HT1080 (cell line): ENCODE results near the gene CDO1. TPM values are rescaled to one million over a fixed set of nuclear protein-coding genes. Genes with fewer than 3 reads are reported as not detected.
A peak's percentile ranks its signal among the peaks of the same experiment; 100 is the strongest.

Experiments
- DNase-seq: peaks from one replicate; pipeline ENCODE4 v3.0.0-alpha.2; 2015; ENCODE audit warnings: low read depth
- polyA plus RNA-seq, 2 experiments: library from polyadenylated mRNA; depleted of rRNA; stranded (reverse); fragments of >200 nt; gene quantifications; 2 replicates each; pipeline ENCODE4 v1.2.3, GENCODE V29; 2015
- total RNA-seq: library from RNA; depleted of rRNA; stranded (reverse); fragments of >200 nt; shearing (Covaris generic); gene quantifications from 2 replicates; pipeline ENCODE4 v1.2.3, GENCODE V29; 2014; rRNA removed

Gene CDO1
- 1.4 and 3.3 TPM in 2 replicates for total RNA-seq
- polyA plus RNA-seq (2015; cell fraction: cytosol; rRNA removed): 0.83 TPM in 1 of 2 replicates, not detected in the other
- 0.06 and 0.08 TPM in 2 replicates for polyA plus RNA-seq (2015; cell fraction: nucleus; rRNA removed)

DNA sequence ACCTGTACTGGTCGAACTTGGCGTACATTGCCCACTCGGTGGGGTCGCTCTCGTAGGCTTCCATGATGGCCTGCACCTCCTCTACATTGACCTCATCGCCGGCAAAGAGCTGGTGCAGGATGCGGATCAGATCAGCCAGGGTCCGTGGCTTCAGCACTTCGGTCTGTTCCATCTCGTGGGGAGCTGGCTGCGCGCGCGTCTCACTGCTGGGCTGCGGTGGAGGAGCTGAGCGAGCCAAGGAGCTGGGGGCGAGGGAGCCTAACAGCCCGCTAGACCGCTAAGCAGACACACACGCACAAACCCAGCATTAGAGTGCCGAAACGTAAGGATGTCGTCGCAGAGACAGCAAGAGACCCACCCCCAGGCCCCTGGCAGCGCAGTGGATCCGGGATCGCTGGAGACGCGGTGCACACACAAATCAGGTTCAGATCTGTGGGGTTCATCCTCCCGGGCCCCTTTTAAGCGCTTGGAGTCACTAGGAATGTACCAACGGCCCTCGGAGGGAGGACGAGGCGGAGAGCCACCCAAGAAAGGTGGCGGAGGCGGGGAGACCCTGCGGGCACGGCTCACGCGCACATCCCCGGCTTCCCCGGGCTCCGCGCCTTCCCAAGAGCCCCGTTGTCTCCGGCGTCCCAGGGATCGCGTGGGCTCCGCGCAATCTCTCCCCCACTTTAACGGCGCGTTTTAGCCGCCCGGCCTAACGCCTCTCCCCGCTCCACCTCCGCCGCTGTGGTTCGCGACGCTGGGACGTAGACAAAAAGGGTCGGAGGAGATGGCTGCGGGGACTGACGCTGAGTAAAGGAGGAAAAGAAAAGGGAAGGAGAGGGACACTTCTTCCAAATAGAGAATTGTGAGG, at the start of gene CDO1:
CDO1 (minus strand) TSS at position 434 of the 856 bp plus-strand sequence; CDS start at position 172, 262 bp downstream.
- DNase-seq: peak; percentile 19

DNA sequence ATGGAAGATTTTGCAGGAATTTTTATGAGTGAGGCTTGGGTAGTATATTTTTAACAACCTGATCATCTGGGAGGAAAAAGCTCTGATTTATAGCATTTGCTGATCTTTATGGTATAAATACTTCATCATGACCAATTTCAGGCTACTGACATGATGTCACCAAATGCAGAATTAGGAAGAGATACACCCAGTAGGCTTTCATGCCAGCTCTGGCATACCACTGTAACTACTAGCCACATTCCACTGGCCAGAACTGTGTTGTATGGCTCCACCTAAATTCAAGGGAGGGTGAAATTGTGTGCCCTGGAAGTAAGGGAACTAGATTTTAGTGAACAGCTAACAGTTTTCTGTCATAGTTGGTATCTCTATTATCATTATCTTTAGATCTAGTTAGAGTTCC, 42.9 kb upstream of the CDO1 start:
- DNase-seq: no peak

DNA sequence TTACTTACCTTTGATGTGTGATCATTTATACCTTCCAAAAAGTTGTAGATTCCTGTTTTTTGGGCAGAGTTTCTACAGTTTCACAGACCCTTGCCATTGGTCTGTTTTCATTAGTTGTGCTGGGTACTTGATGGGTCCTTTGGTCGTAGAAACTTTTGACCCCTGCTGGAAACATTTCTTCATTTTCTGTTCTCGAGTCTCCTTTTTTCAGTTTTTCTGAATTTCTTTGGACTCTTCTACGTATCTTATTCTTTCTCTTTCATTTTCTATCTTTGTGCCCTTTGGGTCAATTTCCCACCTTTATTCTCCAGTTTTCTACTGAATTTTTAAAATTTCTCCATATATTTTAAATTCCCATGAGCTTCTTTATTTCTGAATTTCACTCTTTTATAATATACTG, 41.9 kb upstream of the CDO1 start:
- no peak for DNase-seq

DNA sequence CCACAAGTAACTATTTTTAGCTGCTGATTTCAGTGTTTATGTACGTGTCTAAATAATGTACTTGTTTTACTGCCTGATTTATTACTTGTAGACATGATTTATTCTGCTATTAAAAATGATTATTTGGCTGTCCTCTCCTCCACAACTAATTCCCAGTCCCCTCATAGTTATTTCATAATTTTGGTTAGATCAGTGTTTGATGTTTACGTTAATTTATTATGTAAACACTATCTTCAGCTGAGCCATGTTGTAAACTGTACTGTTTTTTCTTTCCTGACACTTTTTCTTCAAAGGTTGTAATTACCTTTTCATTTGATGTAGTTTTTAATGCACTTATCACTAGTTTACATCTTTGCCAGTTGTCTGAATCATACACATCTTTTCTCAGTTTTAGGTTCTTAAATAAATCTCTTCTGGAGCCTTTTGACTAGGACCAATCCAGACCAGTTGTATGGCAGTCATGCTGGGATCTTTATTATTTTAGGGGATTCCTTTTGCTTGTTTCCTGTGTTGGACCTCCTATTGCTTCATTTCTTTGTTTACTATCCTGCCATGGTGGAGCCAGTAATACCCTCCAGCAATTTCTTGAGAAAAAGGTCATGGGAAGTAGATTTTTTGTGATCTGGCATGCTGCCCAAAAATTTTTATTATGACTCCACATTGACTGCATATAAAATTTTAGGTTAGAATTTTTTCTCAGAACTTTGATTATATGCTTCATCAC, 41.3 kb upstream of the CDO1 start:
- peak; percentile 29 for DNase-seq

DNA sequence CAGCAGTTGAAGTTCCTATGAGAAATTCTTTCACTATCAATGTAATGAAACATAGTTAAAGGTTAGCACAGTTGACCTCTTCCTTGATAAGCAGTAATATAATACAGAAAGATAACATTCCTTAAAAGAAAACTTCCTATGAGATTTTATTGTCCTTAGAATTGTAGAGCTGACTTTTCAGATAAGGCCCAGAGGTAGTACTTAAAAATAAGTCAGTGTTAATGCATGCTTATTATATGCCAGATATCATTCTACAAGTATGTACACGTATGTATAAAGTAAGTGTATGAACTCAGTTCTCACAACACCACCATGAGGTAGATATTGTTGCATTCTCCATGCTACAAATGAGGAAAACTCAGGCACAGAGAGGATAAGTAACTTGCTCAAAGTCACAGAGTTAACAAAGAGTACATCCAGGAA, 40.6 kb upstream of the CDO1 start:
- no peak for DNase-seq

DNA sequence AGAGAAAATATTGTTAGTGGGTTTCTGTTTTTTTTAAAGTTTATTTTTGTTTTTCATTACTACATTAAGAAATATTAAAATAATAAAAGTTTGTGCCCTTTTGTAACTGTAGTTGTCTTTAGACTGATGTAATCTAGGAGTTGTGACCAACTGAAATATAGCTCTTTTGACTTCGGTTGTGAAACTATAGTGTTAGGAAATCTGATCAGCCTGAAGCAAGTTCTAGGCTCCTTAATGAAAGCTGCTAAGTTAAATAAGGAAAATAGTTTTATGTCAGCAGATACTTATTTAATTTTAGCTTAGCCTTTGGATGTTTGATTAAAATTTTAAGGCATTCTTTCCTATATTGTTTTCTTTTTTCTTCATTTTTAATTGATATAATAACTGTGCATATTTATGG, 39.5 kb upstream of the CDO1 start:
- DNase-seq: no peak

DNA sequence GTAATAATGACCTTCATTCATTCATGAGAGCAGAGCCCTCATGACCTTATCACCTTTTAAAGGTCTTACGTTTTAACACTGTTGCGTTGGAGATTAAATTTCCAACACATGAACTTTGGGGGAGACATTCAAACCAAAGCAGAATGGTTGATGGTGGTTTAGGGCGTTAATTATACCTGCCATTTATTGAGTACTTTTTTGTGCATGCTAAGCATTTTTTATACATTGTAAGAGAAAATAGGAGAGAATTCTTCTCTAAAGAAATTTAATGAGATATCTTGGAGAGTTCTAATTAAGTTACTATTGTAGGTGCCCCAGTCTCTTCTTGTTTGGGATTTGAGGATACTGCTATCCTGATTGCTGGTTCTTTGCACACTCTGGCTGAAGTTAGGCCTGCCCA, 37.7 kb upstream of the CDO1 start:
- no peak for DNase-seq

DNA sequence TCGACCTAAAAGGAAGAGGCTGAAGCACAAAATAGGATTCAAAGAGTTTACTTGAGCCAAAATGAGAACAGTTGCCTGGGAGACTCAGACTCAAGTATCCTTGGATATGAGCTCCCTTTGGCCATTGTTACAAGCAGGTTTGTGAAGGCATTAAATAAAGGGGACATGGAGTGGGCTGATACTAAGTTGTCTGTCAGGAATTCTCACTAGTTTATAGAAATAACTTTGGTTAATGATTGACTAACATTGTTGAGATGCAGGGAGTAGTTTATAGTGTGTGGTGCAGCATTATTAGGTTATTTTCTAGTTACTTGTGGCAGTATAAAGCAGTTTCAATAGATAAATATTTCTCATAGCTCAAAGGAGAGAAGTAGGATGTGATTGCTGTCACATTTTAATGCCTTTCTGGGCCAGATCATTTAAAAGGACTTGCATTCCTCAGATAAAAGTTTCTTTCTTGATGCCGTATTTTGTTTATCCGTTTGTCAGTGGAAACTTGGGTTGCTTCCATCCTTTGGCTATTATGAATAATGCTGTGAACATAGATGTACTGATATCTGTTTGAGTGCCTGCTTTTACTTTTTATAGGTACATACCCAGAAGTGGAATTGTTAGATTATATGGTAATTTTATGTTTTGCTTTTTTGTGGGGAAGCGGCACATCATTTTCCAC, 34.4 kb upstream of the CDO1 start:
- DNase-seq: no peak

DNA sequence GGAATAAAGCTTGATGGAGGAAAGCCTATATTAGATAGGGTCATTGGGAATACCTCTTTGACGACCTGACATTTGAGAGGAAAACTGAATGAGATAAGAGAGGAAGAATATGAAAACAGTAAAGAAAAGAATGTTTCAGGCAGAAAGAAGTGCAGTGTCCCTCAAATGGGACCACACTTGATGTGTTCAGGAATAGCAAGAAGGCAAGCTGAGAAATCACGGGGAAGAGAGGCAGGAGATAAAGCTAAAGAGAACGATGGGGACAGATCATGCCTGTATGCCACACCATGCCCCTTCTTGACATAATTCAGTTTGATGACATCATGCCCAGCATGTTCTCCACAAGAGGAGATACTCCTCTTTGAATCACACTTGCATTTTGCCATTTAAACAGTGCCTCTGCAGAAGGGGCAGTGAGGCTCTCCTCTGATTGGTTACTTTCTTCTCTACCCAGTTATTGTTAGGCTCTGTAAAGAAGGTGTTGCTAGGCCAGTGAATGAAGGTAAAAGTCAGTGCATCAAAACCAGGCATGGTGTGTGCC, 32.9 kb upstream of the CDO1 start:
- DNase-seq: no peak

DNA sequence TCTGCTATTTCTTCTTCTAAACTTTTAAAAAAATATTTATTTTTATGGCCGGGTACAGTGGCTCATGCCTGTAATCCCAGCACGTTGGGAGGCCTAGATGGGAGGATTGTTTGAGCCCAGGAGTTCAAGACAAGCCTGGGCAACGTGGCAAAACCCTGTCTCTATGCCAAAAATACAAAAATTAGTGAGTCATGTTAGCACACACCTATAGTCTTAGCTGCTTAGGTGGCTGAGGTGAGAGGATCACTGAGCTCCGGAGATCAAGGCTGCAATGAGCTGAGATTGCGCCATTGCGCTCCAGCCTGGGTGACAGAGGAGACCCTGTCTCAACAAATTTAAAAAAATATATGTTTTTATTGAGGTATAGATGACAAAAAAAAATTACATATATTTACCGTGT, 30.8 kb upstream of the CDO1 start:
- DNase-seq: no peak

DNA sequence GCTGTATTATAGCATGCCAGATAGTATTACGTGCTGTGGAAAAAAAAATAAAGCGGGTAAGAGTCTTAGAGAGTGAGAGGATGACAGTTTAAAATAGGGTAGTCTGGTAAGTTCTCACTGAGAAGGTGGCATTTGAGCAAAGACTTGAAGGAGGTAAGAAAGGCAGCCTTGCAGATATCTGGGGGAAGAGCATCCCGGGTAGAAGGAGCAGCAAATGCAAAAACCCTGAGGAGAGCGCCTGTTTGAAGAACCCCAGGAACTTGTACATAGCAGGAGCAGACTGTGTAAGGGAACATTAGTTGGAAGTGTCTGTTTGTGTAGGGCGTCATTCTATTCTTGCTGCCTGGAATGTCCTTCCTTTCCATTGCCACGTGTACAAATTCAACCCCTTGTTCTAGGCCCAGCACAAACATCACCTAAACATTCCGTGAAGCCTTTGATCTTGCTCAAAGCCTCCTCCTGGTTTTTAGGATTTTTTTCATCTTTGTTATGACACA, 27.9 kb upstream of the CDO1 start:
- no peak for DNase-seq

DNA sequence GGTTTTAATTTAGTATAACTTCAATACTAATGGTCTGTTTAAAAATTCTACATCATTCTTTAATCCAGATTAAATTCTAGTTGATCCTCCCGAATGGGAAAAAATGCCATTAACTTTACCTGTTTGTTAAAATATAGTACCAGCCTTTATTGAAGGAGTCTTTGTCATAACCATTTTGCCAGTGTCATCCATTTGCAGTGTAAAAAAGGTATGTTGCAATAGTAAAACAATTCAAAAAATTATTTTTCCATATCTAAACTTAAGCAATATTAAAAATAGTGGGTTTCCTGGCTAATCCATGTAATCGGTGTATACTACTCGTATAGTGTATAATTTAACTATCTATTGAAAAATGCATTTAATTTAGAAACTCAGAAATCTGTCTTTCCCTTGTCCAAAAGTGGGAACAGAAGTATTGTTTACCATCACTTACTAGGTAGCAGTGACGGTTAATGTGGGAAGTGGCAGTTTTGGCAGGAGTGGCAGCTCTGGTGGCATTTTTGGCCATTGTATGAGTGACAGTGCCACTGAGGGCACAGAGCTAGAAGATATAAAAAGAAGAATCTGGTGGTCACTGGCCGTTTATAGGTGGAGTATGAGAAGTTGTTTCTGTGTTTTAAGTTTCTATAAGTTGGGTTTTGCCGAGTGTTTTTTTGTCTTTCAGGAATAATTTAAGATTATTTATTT, 27.1 kb upstream of the CDO1 start:
- no peak for DNase-seq

DNA sequence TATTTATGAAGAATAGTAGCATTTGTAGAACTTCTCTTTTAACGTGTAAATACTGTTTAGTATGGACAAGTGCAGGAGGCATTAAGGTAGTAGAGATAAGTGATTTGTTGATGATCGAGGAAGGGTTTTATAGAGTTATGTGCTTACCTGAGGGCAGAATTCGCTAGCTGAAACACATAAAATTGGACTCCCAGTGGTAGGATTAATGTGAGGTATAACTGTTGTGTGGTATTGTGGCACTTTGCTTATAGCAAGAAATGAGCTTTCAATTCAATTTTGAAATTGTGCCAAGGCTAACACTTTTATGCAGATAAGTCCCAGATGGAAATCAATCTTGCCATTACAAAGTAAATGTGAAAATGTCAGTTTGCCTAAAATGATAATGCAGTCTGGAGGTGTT, 26.5 kb upstream of the CDO1 start:
- DNase-seq: no peak

DNA sequence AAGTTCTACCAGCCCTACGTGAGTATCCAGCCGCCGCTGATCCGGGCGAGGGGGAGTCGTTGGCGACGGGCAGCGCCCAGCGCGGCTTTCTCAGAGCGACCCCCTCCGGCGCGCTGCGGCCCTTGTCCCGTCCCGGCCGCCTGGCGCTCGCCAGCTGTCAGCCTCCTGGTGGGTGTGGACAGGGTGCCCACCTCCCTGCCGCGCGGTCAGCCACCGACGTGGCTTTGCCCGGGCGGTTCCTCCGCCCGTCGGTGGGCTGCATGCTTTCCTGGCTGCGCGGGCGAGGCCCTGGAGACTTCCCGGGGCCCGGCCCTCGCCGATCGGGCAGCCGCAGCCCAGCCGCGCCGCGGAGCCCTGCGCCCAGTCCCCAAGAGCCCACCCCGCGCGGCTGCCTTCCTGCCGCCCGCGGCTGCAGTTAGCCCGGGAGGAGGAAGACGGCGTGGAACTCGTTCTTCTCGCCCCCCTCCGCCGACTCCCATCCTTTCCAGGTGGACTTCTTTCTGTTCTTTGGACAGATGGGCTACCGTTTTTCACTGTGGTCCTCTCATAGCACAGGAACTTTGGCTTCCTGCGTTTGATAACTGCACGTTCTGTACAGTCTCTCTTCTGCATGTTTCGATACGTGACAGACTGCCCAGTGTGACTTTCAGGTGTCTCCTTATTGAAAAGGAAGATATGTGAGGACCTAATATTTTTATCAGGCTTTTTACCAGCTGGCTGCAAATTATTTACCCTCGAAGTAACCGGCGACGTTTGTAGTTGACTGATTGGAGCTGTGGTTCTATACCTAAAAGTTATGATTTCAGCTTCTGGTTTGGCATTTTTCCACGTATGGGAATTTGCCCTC, 25.9 kb upstream of the CDO1 start:
- DNase-seq: peak; percentile 76

DNA sequence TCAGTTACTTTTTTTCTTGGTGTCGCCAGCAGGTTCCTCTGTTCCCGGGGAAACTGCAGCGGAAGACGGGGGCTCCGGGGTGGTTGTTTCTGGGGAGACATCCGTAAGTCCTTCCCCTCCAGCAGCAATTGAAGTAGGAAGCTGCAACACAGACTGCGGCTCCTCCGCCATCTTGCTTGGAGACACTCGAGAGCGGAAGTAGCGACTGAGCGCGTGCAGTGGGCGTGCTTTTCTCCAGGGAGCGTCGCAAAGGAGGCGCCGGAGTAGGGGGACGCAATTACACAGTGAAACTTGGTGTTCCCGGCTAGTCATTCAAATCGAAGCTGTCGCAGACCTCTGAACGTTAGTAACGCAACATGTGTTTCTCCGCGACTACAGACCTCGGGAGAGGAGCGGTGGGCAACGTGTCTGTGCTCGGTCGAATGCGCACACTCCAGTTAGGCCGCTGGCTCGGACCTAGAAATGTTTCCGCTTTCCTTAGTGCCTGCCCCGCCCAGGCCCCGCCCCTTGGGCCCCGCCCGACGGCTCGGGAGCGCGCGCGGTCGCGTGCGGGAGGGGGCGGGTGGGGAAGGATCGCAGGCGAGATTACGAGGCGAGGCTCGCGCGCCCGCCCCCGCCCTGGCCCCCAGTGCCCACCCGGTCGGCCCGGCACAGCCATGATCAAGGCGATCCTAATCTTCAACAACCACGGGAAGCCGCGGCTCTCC, 25.1 kb upstream of the CDO1 start, which contains the start of the genes AP3S1 and ATG12:
AP3S1 (plus strand) TSS at position 554 of the 707 bp plus-strand sequence; CDS start at position 657, 103 bp downstream.
ATG12 (minus strand) TSS at position 184 of the 707 bp plus-strand sequence; CDS start at position 171, 13 bp downstream.
- peak; percentile 90 for DNase-seq

DNA sequence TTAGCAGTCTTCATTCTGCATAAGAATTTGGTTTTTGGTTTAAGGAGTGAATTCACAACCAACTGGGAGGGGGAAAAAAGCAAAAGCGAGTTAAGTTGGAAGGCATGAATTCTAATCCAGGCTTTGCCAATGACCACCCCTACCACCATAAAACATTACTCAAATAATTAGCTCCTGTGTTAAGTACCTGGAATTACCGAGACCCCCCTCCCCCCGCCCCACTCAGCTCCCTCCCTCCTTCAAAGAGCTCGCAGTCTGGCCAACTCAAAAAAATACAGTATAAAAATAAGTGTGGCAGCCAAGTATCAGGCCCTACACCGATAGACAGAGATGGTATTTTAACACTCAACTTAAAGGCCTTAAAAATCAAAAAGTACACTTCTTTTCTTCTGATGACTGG, 24.4 kb upstream of the CDO1 start:
- DNase-seq: no peak

DNA sequence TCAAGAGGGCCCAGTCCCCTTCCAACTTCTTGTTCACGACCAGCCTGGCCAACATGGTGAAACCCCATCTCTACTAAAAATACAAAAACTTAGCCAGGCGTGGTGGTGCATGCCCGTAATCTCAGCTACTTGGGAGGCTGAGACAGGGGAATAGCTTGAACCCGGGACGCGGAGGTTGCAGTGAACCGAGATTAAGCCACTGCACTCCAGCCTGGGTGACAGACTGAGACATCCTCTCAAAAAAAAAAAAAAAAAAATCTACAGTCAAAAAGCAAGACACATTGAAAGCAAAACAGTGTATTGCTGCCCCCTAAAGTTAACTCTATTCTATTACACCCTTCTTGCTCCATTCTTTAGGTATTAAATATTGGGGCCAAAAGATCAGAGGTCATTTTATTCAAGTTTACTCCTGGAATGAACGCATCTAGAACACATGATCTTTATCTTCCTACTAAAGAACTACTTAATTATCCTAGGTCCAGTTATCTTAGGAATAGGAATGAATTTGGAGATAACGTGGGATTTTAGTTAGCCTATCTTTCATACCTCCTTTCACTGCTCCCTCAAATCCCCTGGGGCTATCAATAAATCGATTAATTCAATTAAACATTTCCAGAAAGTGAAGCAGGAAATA, 22.5 kb upstream of the CDO1 start:
- DNase-seq: peak; percentile 56

DNA sequence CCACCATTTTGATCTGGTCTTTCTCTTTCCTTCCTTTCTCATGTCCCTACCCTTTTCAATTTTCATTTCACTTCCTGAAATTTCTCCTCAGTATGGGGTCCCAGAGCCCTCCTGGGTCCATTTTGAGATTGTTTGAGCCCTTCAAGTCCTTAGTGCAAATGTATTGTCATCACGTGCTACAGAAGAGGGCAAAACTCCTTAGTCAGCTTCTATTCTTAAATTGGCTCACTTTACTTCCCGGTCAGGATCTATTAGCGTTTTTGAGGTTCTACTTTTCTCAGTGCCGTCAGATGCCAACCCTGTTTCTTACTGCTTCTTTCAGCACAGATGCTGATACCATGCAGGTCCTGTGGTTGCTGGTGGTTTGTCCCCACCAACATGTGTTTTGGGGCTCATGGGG, 19.0 kb upstream of the CDO1 start:
- no peak for DNase-seq
